Naive B cell (primary cell): Measurements from ENCODE around the gene CTSH. TPM values are rescaled to one million over a fixed set of nuclear protein-coding genes. Genes with fewer than 3 reads are reported as not detected.
A peak's percentile ranks its signal among the peaks of the same experiment; 100 is the strongest.
"Not testable (repeated sequence)": the region's sequence is repeated elsewhere in the genome, so short reads cannot be mapped to it uniquely, and the experiment has no call there.

Experiments used
- ATAC-seq, 2 donors: fragments of 150-1000 bp; cut with Tn5 transposase; 2 replicates each; pipeline ENCODE4 v1.10.0; 2021; ENCODE audit warnings: low read depth in 2 of 2, mild to moderate bottlenecking in 2 of 2, moderate library complexity in 2 of 2
- DNase-seq: peaks from one replicate; pipeline ENCODE4 v3.0.0; 2022
- H3K27ac Mint-ChIP-seq, 6 donors: one replicate each; pipeline ENCODE4 v1.8.0; 2020 to 2022; ENCODE audit warnings: mild to moderate bottlenecking in 6 of 6, mixed read lengths in 6 of 6, moderate library complexity in 5 of 6, inconsistent platforms in 2 of 6
- H3K27me3 Mint-ChIP-seq, 3 donors: one replicate each; pipeline ENCODE4 v1.8.0; 2021 to 2022; ENCODE audit warnings: mixed read lengths in 3 of 3, mild to moderate bottlenecking in 1 of 3
- H3K36me3 Mint-ChIP-seq, 2 donors: one replicate each; pipeline ENCODE4 v1.8.0; 2020 to 2022; ENCODE audit warnings: mixed read lengths in 2 of 2, inconsistent platforms in 1 of 2, mild to moderate bottlenecking in 1 of 2
- H3K4me1 Mint-ChIP-seq, 3 donors: one replicate each; pipeline ENCODE4 v1.8.0; 2020 to 2022; ENCODE audit warnings: mixed read lengths in 3 of 3, inconsistent platforms in 1 of 3, mild to moderate bottlenecking in 1 of 3, moderate library complexity in 1 of 3
- H3K4me3 Mint-ChIP-seq, 8 donors: one replicate each; pipeline ENCODE4 v1.8.0; 2020 to 2022; ENCODE audit warnings: mild to moderate bottlenecking in 8 of 8, mixed read lengths in 8 of 8, moderate library complexity in 8 of 8, inconsistent platforms in 2 of 8
- H3K9me3 Mint-ChIP-seq, 7 donors: one replicate each; pipeline ENCODE4 v1.8.0; 2020 to 2022; ENCODE audit warnings: mixed read lengths in 7 of 7, mild to moderate bottlenecking in 5 of 7, inconsistent platforms in 2 of 7, moderate library complexity in 1 of 7
- polyA plus RNA-seq, 6 donors: library from polyadenylated mRNA; unstranded; fragments of 300-500 nt; fragmentation: Illumina TruSeq; gene quantifications; one replicate each; pipeline ENCODE4 v1.2.3, GENCODE V29; 2021; ENCODE audit warnings: low read depth in 6 of 6

The CTSH gene
- polyA plus RNA-seq, 6 donors from 2014 or later = 260 to 480 (median 378) TPM

GRCh38 chr15:78916088-78916487 is 28.8 kb downstream of the CTSH start:
- DNase-seq = no peak
- Mint-ChIP-seq H3K27me3 (no peaks in the 10 kb centered on the region), H3K27ac (no peak overlapping the region), H3K9me3 (no peaks in the 10 kb centered on the region), H3K4me1 (peaks cover 4 to 33% (median 20%) of the 10 kb centered on the region in 3 donors), H3K4me3 (no peak overlapping the region), H3K36me3 (peaks cover 5 to 8% of the 10 kb centered on the region in 2 donors)
- ATAC-seq = no peak

DNA sequence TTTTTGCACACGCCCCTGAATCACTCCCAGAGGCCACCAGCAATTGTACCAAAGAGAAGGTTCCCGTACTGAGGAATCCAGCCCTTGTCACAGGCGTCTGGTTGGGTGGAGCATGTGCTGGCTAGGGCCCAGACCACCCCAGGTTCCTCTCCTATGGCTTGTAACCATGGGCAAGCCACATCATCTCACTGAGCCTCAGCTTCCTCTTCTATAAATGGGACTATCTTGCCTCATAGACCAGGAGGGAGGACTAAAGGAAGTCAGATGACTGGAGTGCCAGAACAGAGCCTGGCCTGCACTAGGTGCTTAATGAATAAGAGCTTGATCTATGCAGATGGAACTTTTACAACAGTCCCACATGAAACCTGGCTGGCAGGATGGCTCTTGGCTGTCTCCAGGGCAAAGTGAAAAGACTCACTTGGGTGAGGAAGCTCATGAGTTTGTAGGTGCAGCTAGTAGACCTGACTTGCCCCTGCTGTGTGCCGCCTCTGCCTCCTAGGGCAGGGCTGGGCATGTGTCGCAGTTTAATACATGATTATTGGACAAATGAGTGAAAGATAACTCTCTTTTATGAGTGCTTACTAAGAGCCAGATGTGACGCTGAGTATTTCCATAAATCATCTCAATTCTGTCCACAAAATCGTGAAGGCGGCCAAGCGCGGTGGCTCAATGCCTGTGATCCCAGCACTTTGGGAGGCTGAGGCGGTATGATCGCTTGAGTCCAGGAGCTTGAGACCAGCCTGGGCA is 29.3 kb downstream of the CTSH start:
- H3K36me3 Mint-ChIP-seq = peaks cover 5 to 8% of the 10 kb centered on the region in 2 donors
- H3K4me1 Mint-ChIP-seq = peaks cover 4 to 33% (median 19%) of the 10 kb centered on the region in 3 donors
- H3K27ac Mint-ChIP-seq = peak overlapping the region in 3 of 6 donors; percentile 19 to 73 (median 30)
- no peaks in the 10 kb centered on the region for H3K9me3 Mint-ChIP-seq
- DNase-seq (no peak), ATAC-seq (no peak)
- no peaks in the 10 kb centered on the region for H3K27me3 Mint-ChIP-seq
- no peak overlapping the region for H3K4me3 Mint-ChIP-seq

DNA sequence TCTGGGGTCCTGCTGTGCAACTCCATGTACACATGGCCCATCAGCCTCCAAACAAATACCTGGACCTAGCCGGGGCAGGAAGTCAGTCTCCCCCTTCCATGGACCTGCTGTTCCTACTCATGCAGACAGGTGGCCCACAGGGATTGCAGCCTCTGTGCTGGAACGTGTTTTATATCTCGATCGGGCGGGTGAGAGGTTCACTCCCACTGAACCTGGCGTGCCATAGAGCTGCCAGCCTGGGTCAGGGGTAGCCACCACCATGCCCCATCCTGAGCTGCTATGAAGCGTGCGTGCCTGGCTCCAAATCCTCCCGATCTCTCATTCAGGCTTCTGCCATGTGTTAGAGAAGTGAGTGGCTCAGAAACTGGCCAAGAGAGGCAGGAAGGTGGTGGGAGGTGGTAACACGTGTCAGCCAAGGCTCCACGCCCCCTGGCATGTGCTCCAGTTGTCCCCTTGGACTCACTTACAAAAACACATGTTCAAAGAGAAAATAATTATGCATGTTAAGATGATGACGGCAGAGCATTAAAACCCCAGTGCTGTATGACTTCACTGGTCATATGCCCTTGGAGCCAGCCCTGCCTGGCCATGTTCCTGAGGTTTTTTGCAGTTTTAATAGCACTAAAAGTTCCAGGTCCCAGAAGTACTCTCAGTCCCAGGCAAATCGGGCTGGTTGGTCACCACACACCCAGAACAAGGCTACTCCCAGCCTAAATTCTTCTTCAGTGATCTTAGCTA is 30.6 kb downstream of the CTSH start:
- Mint-ChIP-seq H3K4me1 (peaks cover 13 to 45% (median 30%) of the 10 kb centered on the region in 3 donors), H3K27ac (peak overlapping the region in 1 of 6 donors; percentile 32), H3K9me3 (no peaks in the 10 kb centered on the region), H3K4me3 (no peak overlapping the region), H3K36me3 (peaks cover 5 to 15% of the 10 kb centered on the region in 2 donors), H3K27me3 (no peaks in the 10 kb centered on the region)
- ATAC-seq (no peak), DNase-seq (no peak)

GRCh38 chr15:78913012-78913411 is 31.8 kb downstream of the CTSH start:
- Mint-ChIP-seq H3K9me3 (no peaks in the 10 kb centered on the region), H3K4me3 (no peak overlapping the region), H3K27ac (no peak overlapping the region), H3K4me1 (peaks cover 20 to 53% (median 36%) of the 10 kb centered on the region in 3 donors), H3K36me3 (peaks cover 9 to 15% of the 10 kb centered on the region in 2 donors), H3K27me3 (no peaks in the 10 kb centered on the region)
- ATAC-seq (no peak), DNase-seq (no peak)

- H3K4me3 Mint-ChIP-seq = no peak overlapping the region
- peaks cover 23 to 57% (median 36%) of the 10 kb centered on the region in 3 donors for H3K4me1 Mint-ChIP-seq
- peaks cover 9 to 15% of the 10 kb centered on the region in 2 donors for H3K36me3 Mint-ChIP-seq
- DNase-seq (no peak), ATAC-seq (no peak)
- no peaks in the 10 kb centered on the region for H3K27me3 Mint-ChIP-seq
- H3K27ac Mint-ChIP-seq = peak overlapping the region in 2 of 6 donors; percentile 16 to 65
- no peaks in the 10 kb centered on the region for H3K9me3 Mint-ChIP-seq
These were observed 32.5 kb downstream of the CTSH start for GRCh38 chr15:78912316-78912715.

GRCh38 chr15:78910271-78910670 is 34.6 kb downstream of the CTSH start:
- H3K9me3 Mint-ChIP-seq = no peaks in the 10 kb centered on the region
- H3K27me3 Mint-ChIP-seq = no peaks in the 10 kb centered on the region
- peaks cover 23 to 53% (median 26%) of the 10 kb centered on the region in 3 donors for H3K4me1 Mint-ChIP-seq
- no peak for DNase-seq
- H3K36me3 Mint-ChIP-seq = peaks cover 9 to 15% of the 10 kb centered on the region in 2 donors
- H3K27ac Mint-ChIP-seq = peak overlapping the region in 4 of 6 donors; percentile 51 to 92 (median 64)
- H3K4me3 Mint-ChIP-seq = no peak overlapping the region
- ATAC-seq = no peak

GRCh38 chr15:78909791-78910228 is 35.0 kb downstream of the CTSH start:
- H3K4me3 Mint-ChIP-seq = peak overlapping the region in 2 of 8 donors; percentile 39 to 41
- no peaks in the 10 kb centered on the region for H3K9me3 Mint-ChIP-seq
- peaks cover 11 to 15% of the 10 kb centered on the region in 2 donors for H3K36me3 Mint-ChIP-seq

GRCh38 chr15:78909160-78909695 is 35.6 kb downstream of the CTSH start:
- peaks cover 20 to 48% (median 23%) of the 10 kb centered on the region in 3 donors for H3K4me1 Mint-ChIP-seq
- H3K9me3 Mint-ChIP-seq = no peaks in the 10 kb centered on the region
- DNase-seq (no peak), ATAC-seq (no peak)
- H3K27ac Mint-ChIP-seq = peak overlapping the region in 3 of 6 donors; percentile 7 to 51 (median 8)
- H3K4me3 Mint-ChIP-seq = no peak overlapping the region
- no peaks in the 10 kb centered on the region for H3K27me3 Mint-ChIP-seq
- H3K36me3 Mint-ChIP-seq = peaks cover 14 to 15% of the 10 kb centered on the region in 2 donors

More at GRCh38 chr15:78909791-78910228, 35.0 kb downstream of the CTSH start:
- peaks cover 23 to 50% (median 24%) of the 10 kb centered on the region in 3 donors for H3K4me1 Mint-ChIP-seq
- peak overlapping the region in 4 of 6 donors; percentile 44 to 92 (median 64) for H3K27ac Mint-ChIP-seq
- peak; percentile 30 for DNase-seq
- peak; percentile 56 to 71 for ATAC-seq
- no peaks in the 10 kb centered on the region for H3K27me3 Mint-ChIP-seq

DNA sequence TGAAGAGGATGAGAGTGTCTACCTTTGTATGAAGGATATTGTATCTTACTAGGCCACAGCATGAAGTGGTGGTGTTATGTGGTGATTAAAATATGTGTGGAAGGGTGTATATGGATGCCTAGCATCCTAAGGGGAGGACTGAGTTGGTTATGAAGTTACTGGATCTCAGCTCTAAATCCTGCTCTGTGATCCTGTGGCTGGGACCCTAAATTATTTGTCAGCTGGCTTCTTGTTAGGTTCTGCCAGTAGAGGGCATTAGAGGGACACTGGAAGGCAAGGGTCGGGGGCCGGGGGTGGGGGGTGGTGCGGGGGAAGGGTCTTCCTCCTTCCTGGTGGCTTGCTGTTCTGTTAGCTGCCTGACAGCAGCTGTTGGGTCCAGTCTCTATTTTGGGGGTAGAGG is 37.3 kb downstream of the CTSH start:
- ATAC-seq = no peak
- no peaks in the 10 kb centered on the region for H3K27me3 Mint-ChIP-seq
- no peaks in the 10 kb centered on the region for H3K9me3 Mint-ChIP-seq
- H3K27ac Mint-ChIP-seq = peak overlapping the region in 4 of 6 donors; percentile 9 to 77 (median 40)
- H3K4me3 Mint-ChIP-seq = no peak overlapping the region
- peaks cover 17 to 40% (median 23%) of the 10 kb centered on the region in 3 donors for H3K4me1 Mint-ChIP-seq
- DNase-seq = peak; percentile 11
- H3K36me3 Mint-ChIP-seq = peaks cover 16 to 19% of the 10 kb centered on the region in 2 donors

DNA sequence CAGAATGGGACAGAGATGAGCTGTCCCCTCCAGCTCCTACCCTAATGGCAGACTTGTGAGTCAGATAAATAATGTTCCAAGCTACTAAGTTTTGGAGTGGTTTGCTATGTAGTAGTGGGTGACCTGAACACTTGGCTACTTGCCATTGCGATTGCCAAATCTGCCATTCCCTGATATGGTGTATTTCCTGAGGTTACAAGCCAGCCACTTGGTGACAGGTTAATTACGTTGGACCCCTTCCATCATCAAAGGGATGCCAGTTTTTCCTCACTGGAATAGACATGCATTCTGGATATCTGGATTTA is 38.6 kb downstream of the CTSH start:
- H3K4me1 Mint-ChIP-seq = peaks cover 17 to 28% (median 24%) of the 10 kb centered on the region in 3 donors
- H3K27ac Mint-ChIP-seq = peak overlapping the region in 1 of 6 donors; percentile 70
- no peak for DNase-seq
- H3K36me3 Mint-ChIP-seq = peaks cover 14 to 16% of the 10 kb centered on the region in 2 donors
- H3K4me3 Mint-ChIP-seq = no peak overlapping the region
- H3K27me3 Mint-ChIP-seq = no peaks in the 10 kb centered on the region
- ATAC-seq = no peak
- H3K9me3 Mint-ChIP-seq = no peaks in the 10 kb centered on the region

DNA sequence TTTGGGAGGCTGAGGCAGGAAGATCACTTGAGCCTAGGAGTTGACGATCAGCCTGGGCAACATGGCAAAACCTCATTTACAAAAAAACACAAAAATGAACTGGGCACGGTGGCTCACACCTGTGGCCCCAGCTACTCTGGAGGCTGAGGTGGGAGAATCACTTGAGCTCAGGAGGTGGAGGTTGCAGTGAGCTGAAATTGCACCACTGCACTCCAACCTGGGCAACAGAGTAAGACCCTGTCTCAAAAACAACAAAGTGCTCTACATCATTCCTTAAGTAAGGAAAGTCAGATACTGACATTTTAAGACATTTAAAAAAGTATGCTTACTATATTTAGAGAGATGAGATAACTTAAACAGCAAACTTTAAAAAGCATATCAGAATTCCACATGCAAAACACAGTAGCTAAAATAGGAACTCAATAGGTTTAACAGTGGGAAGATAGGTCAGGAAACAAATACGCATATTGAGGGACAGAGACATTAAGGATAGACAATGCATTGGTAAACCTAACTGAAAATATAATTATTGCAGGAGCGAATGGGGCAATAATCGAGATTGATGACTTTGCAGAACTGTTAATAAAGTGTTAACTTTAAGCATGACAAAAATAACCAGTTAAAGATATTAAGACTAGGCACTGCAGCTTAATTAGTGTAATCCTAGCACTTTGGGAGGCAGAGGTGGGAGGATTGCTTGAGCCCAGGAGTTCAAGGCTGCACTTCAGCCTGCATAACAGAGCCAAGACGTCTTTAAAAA is 40.1 kb downstream of the CTSH start:
- Mint-ChIP-seq H3K27me3 (no peaks in the 10 kb centered on the region), H3K27ac (peak overlapping the region in 4 of 6 donors; percentile 6 to 59 (median 18)), H3K4me3 (peak overlapping the region in 2 of 8 donors; percentile 34 to 54), H3K9me3 (no peaks in the 10 kb centered on the region), H3K36me3 (peaks cover 11 to 17% of the 10 kb centered on the region in 2 donors), H3K4me1 (peaks cover 12 to 22% (median 19%) of the 10 kb centered on the region in 3 donors)
- DNase-seq = no peak
- ATAC-seq = no peak

GRCh38 chr15:78902281-78903032 is 42.4 kb downstream of the CTSH start:
- peaks cover 9 to 29% of the 10 kb centered on the region in 2 donors for H3K36me3 Mint-ChIP-seq
- H3K9me3 Mint-ChIP-seq, H3K27me3 Mint-ChIP-seq, H3K4me1 Mint-ChIP-seq, DNase-seq, ATAC-seq: not testable (repeated sequence)
- H3K4me3 Mint-ChIP-seq = peak overlapping the region in 1 of 8 donors; percentile 1
- H3K27ac Mint-ChIP-seq = peak overlapping the region in 5 of 6 donors; percentile 35 to 82 (median 41)
